Astrocyte of the spinal cord (primary cell): ENCODE measurements around the gene CD226.
A peak's percentile ranks its signal among the peaks of the same experiment; 100 is the strongest.

Experiments used
- DNase-seq: peaks from one replicate; pipeline ENCODE4 v3.0.0; 2011; ENCODE audit warnings: low read depth, low spot score
- H3K4me3 ChIP-seq: 2 replicates; pipeline ENCODE4 v1.5.1; 2011; ENCODE audit warnings: low read depth, mild to moderate bottlenecking, low read length, moderate library complexity
- CTCF ChIP-seq: IDR thresholded peaks from 2 replicates; pipeline ENCODE4 v1.5.1; 2012; ENCODE audit warnings: low read depth, mild to moderate bottlenecking, low read length, inconsistent platforms
- in situ Hi-C: cut with HindIII; loops from 2 replicates; pipeline ENCODE4 v1.10.0; 2017; ENCODE audit warnings: low sequenced_read_pairs

Gene CD226

GRCh38 chr18:69830189-69830588 lies 117.5 kb downstream of the CD226 start:
- no peak overlapping the region for H3K4me3 ChIP-seq

GRCh38 chr18:69820538-69820937 lies 127.1 kb downstream of the CD226 start:
- no peak for TF ChIP-seq CTCF
- in situ Hi-C loops = no loop called here
- no peak for DNase-seq
- H3K4me3 ChIP-seq = no peak overlapping the region

More at GRCh38 chr18:69830189-69830588, 117.5 kb downstream of the CD226 start:
- TF ChIP-seq CTCF = no peak
- DNase-seq = no peak
- in situ Hi-C loops = no loop called here

GRCh38 chr18:69819460-69819859 lies 128.2 kb downstream of the CD226 start:
- no peak for DNase-seq
- no peak overlapping the region for H3K4me3 ChIP-seq
- TF ChIP-seq CTCF = no peak
- in situ Hi-C loops = no loop called here

GRCh38 chr18:69817335-69817940 lies 130.2 kb downstream of the CD226 start:
- H3K4me3 ChIP-seq = no peak overlapping the region
- in situ Hi-C loops = no loop called here
- TF ChIP-seq CTCF = no peak
- DNase-seq = peak; percentile 45

GRCh38 chr18:69814861-69815385 lies 132.8 kb downstream of the CD226 start:
- H3K4me3 ChIP-seq = no peak overlapping the region
- in situ Hi-C loops = no loop called here
- no peak for TF ChIP-seq CTCF
- no peak for DNase-seq

GRCh38 chr18:69813559-69813958 lies 134.1 kb downstream of the CD226 start:
- no peak overlapping the region for H3K4me3 ChIP-seq
- in situ Hi-C loops = no loop called here
- no peak for DNase-seq
- no peak for TF ChIP-seq CTCF

- no peak overlapping the region for H3K4me3 ChIP-seq
- in situ Hi-C loops = no loop called here
- DNase-seq = no peak
- no peak for TF ChIP-seq CTCF
Measured at GRCh38 chr18:69808399-69808798, 139.3 kb downstream of the CD226 start.
